Ascending aorta (tissue), 2 donors: ENCODE data around the gene SLC25A4. TPM values are rescaled to one million over a fixed set of nuclear protein-coding genes. Genes with fewer than 3 reads are reported as not detected.

ENCODE experiments used
- DNase-seq, 2 donors: peaks; one replicate each; pipeline ENCODE4 v3.0.0-alpha.2; 2019; ENCODE audit warnings: low spot score in 2 of 2
- H3K27ac ChIP-seq, 2 donors: fragments of 200-600 bp; sonication (generic); one replicate each; pipeline ENCODE4 v1.5.1; 2016 to 2017; ENCODE audit warnings: mild to moderate bottlenecking in 1 of 2
- H3K27me3 ChIP-seq: fragments of 200-600 bp; sonication (generic); one replicate; pipeline ENCODE4 v1.5.1; 2017
- H3K36me3 ChIP-seq, 2 donors: fragments of 200-600 bp; sonication (generic); one replicate each; pipeline ENCODE4 v1.5.1; 2016
- H3K4me1 ChIP-seq, 2 donors: fragments of 200-600 bp; sonication (generic); one replicate each; pipeline ENCODE4 v1.5.1; 2016 to 2017; ENCODE audit warnings: mild to moderate bottlenecking in 1 of 2
- H3K4me3 ChIP-seq, 2 donors: fragments of 200-600 bp; sonication (generic); one replicate each; pipeline ENCODE4 v1.5.1; 2016 to 2017; ENCODE audit warnings: mild to moderate bottlenecking in 1 of 2
- H3K9me3 ChIP-seq, 2 donors: fragments of 200-600 bp; sonication (generic); one replicate each; pipeline ENCODE4 v1.5.1; 2016
- intact Hi-C: fragments of 100-400 bp; cut with DNase I; formaldehyde crosslinking; loops from one replicate; pipeline ENCODE4 v1.15.1; 2023
- total RNA-seq: library from RNA; depleted of rRNA; stranded (reverse); fragments of >200 nt; gene quantifications from one replicate; pipeline ENCODE4 v1.1.0, GENCODE V29; 2016
- TF ChIP-seq, protein P1 (sequence below), 3 experiments: fragments of 200-600 bp in 2 of 3; fragments of 450-650 bp in 1 of 3; sonication (generic) in 2 of 3; IDR thresholded peaks; one replicate each; pipeline ENCODE4 v1.5.1; 2016 to 2019; ENCODE audit warnings: antibody characterized with exemption in 3 of 3, mild to moderate bottlenecking in 1 of 3, moderate library complexity in 1 of 3

SLC25A4 gene
- total RNA-seq, 1 donor from 2014 or later, result 19.6 TPM

GRCh38 chr4:185122681-185123345 lies 20.3 kb upstream of the SLC25A4 start:
- intact Hi-C loops, result no loop called here
- DNase-seq, result no peak
- TF ChIP-seq, protein P1, sequence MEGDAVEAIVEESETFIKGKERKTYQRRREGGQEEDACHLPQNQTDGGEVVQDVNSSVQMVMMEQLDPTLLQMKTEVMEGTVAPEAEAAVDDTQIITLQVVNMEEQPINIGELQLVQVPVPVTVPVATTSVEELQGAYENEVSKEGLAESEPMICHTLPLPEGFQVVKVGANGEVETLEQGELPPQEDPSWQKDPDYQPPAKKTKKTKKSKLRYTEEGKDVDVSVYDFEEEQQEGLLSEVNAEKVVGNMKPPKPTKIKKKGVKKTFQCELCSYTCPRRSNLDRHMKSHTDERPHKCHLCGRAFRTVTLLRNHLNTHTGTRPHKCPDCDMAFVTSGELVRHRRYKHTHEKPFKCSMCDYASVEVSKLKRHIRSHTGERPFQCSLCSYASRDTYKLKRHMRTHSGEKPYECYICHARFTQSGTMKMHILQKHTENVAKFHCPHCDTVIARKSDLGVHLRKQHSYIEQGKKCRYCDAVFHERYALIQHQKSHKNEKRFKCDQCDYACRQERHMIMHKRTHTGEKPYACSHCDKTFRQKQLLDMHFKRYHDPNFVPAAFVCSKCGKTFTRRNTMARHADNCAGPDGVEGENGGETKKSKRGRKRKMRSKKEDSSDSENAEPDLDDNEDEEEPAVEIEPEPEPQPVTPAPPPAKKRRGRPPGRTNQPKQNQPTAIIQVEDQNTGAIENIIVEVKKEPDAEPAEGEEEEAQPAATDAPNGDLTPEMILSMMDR (IDR thresholded peaks at IDR 0.05), result no peak
- Histone ChIP-seq H3K9me3 (no peaks in the 10 kb centered on the region), H3K27ac (no peak overlapping the region), H3K27me3 (no peaks in the 10 kb centered on the region), H3K36me3 (no peaks in the 10 kb centered on the region), H3K4me1 (peaks cover 0 to 5% of the 10 kb centered on the region in 2 donors), H3K4me3 (no peak overlapping the region)

DNA sequence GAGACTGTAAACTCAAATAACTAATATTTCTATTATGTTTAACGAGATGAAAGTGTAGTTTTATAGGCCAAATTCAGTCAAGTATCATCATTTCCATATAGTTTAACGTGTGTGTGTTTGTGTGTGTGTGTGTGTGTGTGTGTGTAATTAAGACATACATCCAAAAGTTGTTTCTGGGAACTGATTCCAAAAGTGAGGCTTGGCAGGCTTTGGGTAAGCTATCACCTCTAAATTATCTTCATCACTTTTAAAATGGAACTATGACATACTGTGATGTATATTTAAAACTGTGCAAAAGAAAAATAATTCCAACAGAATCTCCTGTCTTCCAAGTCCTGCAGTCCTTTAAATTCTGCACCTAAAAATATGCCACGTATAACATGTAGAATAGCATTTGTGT lies 19.1 kb upstream of the SLC25A4 start:
- Histone ChIP-seq H3K9me3 (no peaks in the 10 kb centered on the region), H3K36me3 (no peaks in the 10 kb centered on the region), H3K4me3 (no peak overlapping the region), H3K27me3 (no peaks in the 10 kb centered on the region), H3K4me1 (peaks cover 0 to 6% of the 10 kb centered on the region in 2 donors), H3K27ac (no peak overlapping the region)
- intact Hi-C loops, result no loop called here
- no peak for DNase-seq
- TF ChIP-seq, protein P1 (IDR thresholded peaks at IDR 0.05), result no peak

DNA sequence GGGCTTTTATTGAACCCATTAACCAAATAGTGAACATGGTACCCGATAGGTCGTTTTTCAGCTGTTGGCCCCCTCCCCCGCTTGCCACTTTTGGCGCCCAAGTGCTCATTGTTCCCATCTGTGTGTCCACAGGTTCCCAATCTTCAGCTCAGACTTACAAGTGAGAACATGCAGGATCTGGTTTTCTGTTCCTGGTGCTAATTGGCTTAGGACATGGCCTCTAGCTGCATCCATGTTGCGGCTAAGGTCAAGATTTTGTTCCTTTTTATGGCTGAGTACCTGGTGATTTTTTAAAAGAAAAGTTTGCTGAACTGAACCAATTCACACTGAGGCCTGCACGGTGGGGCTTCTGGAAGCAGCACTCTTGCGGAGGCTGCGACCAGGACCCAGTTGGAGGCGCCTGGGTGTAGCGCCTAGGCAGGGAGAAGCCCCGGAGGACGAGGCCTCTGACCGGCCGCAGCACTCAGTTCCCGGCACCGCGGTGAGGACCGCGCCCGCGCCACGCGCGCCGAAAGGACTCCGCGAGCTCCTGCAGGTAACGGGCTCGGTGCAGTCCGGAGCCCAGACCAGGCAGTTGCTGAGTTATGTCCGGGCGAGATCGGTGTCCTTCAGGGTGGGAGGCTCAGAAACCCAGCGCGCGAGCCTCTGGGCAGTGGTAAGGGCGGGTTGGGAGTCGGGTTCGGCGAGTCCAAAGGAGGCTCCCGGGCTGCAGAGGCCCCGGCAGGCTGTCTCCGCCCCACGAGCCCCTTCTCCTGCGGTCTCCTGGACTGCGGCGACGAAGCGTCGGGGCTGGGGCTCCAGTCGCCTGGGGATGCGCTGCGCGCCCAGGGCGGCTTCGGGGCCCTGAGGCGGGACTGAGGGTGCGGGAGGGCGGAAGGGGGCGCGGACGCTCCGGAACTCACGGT lies 15.8 kb upstream of the SLC25A4 start:
- TF ChIP-seq, protein P1 (IDR thresholded peaks at IDR 0.05), result no peak
- no peaks in the 10 kb centered on the region for H3K36me3 ChIP-seq
- H3K4me1 ChIP-seq, result peaks cover 0 to 8% of the 10 kb centered on the region in 2 donors
- peak overlapping the region; percentile 81 to 82 for H3K27ac ChIP-seq
- peak overlapping the region; percentile 61 to 72 for H3K4me3 ChIP-seq
- no peaks in the 10 kb centered on the region for H3K9me3 ChIP-seq
- no peaks in the 10 kb centered on the region for H3K27me3 ChIP-seq
- DNase-seq, result no peak
- intact Hi-C loops, result loop anchor here (5.0 kb wide), 1 partner anchor 475 kb away; no protein-coding TSS in a partner anchor

DNA sequence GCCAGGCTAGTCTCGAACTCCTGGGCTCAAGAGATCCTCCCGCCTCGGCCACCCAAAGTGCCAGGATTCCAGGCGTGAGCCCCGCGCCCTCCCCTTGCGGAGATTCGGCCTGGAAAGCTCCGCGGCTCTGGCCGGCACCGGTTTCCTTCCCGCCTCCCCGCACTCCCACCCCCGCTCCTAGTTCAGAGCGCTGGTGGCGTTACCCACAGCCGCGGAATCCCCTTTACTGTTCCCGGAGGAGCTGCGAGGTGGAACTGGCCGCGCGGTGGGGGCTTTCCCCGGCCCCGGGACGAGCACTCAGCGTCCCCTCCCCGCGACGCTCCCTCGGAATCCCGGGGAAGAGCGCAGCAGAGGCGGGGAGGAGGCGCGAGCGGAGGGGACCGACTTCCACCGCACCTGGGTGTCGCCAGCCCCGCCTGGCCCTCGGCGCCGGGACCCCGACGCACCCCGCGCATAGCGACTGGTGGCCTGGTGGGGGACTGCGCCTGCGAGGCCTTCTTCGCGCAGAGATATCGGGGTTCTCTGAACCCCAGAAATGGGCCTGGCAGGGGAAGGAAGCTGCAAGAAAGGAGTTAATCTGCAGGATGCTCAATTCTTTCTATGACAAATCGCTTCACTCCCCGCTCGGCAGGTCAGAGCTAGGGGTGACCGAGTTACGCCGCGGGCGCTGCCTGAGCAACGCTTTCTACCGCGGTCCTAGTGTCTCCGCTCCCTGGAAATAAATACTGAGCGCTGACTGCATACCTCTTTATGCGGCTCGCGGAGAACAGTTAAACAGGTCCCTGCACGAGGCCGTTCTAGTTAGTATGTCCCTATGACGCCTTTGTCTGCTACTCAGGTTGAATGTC lies 14.6 kb upstream of the SLC25A4 start:
- Histone ChIP-seq H3K4me1 (peaks cover 0 to 8% of the 10 kb centered on the region in 2 donors), H3K4me3 (peak overlapping the region; percentile 61 to 72), H3K9me3 (no peaks in the 10 kb centered on the region), H3K36me3 (no peaks in the 10 kb centered on the region), H3K27ac (peak overlapping the region; percentile 81 to 82), H3K27me3 (no peaks in the 10 kb centered on the region)
- peak in 1 of 2 donors; percentile 70 for DNase-seq
- intact Hi-C loops, result loop anchor here (2.0 to 5.0 kb wide), 2 partner anchors 16 to 476 kb away; no protein-coding TSS in a partner anchor
- TF ChIP-seq, protein P1 (IDR thresholded peaks at IDR 0.05), result peak in 1 of 3 experiments; percentile 6

DNA sequence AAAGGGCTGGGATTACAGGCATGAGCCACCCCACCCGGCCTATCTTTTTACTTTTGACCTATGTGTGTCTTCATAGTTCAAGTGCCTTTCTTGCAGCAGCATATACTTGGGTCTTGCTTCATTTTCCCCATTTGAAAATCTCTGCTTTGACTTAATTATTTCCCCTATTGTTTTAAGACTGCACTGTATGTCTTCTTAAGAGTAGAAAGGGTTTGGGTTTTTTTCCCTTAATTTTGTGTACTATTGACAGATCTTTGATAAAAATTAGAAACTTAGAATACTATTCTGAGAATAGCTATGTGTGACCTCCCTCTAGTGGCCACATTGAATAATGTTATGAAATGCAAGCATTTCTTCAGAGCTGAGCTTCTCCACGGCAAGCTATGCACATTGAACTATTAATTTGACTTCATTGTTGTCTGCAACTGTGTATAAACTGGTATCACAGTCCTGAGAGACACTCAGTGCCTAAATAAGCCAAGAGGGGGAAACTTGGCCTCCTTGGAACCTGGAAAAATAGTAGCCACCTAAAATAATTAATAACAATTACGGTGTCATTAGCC lies 8.7 kb upstream of the SLC25A4 start:
- no peaks in the 10 kb centered on the region for H3K27me3 ChIP-seq
- TF ChIP-seq, protein P1 (IDR thresholded peaks at IDR 0.05), result peak; percentile 56 to 74 (median 74)
- H3K4me3 ChIP-seq, result no peak overlapping the region
- H3K9me3 ChIP-seq, result no peaks in the 10 kb centered on the region
- H3K36me3 ChIP-seq, result no peaks in the 10 kb centered on the region
- H3K27ac ChIP-seq, result no peak overlapping the region
- intact Hi-C loops, result loop anchor here (1.0 to 10.0 kb wide), 3 partner anchors 37 to 130 kb away; no protein-coding TSS in a partner anchor
- H3K4me1 ChIP-seq, result no peaks in the 10 kb centered on the region
- no peak for DNase-seq
